Stimulated activated CD4-positive, alpha-beta T cell treated with anti-CD3 and anti-CD28 coated beads, TNF-alpha, amount 100 ng/mL, for 24 hours (primary cell): ENCODE results near the gene SMDT1.
"Not testable (repeated sequence)": the region's sequence is repeated elsewhere in the genome, so short reads cannot be mapped to it uniquely, and the experiment has no call there.

Experiments used
- DNase-seq, 3 experiments: peaks; one replicate each; pipeline ENCODE4 v3.0.0-alpha.2; 2020; ENCODE audit warnings: low read depth in 3 of 3

Gene SMDT1

DNA sequence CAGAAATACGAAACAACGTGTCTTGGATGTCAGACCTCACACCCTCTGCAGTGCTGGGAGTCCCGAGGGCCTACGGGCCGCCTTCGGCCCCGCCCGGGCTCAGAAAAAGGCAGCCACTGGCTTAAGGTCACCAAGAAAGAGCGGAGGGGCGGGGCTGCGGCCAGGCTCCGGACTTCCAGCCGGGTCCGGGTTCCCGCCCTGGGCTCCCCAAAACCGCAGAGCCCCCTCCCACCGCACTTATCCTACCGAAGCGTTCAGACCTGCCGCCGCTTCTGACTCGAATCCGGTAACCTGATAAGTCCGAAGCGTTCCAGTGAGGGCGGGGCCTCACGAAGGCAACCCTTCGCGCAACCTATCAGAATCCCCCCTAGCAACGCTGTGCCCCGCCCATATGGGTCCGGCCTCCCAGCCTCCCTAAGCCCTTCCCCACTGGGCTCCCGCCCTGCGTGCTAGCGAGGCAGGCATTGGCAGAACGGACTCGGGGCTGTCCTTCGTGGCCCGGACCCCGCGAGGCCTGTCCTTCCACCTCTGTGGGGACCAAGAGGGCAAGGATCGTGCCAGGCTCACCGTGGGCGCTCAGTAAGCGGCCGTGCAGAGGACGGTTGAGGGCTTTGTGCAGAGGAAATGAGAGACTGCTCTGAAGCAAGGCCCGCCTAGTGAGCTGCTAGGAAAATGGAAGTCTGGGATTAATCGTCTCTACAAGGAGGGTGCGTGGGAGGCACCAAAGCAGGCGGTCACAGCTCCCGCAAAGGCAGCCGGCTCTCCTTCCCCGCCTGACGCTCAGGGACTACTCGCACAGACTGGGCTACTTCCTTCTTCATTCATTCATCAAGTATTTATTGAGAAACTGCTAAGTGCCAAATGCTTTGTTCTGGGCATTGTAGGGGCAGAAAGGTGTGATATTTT, 8.7 kb upstream of the SMDT1 start, which contains the start of gene NAGA:
TSS of gene NAGA (minus strand) at position 296 of the 906 bp plus-strand sequence. CDS start 515 bp downstream, outside the sequence.
- peak; percentile 84 to 95 (median 85) for DNase-seq

DNA sequence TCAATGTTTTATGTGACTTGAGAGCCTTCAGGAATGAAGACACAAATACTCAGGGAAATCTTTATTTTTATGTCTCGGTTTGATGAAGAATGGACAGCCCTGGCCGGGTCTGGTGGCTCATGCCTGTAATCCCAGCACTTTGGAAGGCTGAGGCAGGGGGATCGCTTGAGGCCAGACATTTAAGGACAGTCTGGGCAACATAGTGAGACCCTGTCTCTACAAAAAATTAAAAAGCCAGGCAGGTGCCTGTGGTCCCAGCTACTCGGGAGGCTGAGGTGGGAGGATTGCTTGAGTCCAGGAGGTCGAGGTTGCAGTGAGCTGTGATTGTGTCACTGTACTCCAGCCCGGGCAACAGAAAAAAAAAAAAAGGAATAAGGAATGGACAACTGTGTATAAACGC, 8.0 kb upstream of the SMDT1 start:
- DNase-seq: not testable (repeated sequence)

DNA sequence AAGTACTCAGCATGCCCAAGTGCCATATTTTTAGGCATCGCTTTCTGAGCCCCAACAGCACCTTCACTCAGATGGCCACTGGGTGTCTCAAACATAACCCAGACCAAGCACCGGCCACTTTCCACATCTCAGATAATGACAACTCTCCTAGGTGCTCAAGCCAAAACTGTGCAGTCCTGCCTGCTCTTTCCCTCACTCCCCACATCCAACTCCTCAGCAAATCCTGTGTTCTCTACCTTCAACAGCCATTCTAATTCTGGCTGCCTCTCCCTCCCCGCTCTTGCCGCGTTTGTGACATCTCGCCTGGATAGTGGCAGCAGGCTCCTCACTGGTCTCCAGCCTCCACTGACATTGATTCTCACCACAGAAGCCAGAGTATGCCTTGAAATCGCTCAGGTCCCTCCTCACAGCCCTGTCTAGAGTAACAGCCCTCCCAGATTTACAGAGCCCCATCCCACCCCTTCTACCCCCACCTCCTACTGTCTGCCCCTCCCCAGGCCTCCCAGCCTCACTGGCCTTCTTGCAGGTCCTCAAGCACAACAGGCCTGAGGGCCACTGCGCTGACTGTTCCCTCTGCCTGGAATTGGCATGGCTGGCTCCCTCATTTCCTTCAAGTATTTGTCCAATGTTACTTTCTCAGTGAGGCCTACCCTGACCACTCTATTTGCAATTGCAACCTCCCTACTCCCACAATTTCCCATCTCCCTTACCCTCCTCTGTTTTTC, 6.7 kb upstream of the SMDT1 start:
- no peak for DNase-seq

DNA sequence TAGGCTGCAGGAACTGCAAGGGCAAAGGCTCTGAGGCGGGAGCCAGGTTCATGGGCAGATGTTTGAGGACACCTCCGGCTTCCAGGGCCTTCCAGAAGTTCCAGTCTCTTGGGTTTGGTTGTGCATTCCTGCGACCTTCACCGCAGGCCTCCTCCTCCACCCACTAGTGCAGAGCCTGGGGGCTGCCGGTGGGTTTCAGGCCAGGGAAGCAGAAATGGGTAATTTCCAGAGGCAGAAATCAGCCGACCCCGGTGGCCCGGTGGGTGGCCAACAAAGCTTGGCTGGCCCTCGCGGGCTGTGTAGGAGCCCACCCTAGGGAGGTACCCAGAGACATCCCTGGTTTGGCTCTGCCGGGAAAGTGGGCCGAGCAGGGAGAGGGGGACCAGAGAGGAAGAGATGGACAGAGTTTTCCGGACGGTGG, 5.9 kb upstream of the SMDT1 start:
- no peak for DNase-seq

DNA sequence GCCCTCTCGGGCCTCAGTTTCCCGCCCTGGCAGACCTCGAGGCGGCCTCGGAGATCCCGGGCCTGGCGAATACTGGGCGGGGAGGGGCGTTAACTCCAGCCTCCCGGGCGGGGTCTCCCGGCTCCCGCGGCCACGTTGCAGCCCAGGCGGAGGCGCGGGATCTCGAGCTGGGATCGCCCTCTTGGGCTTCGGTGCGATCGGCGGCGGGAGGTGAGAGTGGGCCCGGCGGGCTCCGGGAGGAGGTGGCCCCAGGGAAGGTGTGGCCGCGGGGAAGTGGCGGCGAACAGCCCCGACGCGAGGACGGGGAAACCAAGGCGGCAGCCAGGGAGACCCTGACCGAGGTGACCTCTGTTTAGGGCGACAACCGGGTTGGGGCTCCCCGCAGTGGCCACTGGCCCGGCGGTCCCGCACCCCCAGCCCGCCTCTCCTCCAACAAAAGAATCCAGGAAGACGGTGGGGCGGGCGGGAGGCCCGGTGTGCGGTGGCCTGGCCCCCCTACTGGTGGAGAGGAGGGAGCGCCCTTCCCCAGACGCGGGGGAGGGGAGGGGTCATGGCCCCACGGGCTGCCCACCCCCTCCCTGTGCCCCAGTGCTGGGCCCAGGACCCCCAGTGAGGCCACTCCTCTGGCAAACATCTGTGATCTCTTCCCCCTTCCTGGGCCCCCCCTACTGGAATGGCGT, 5.2 kb upstream of the SMDT1 start, which contains the start of gene PHETA2:
TSS of gene PHETA2 (plus strand) at position 117 of the 680 bp plus-strand sequence. CDS start 3,046 bp downstream, outside the sequence.
- DNase-seq: peak in 2 of 3 experiments; percentile 18 to 40

DNA sequence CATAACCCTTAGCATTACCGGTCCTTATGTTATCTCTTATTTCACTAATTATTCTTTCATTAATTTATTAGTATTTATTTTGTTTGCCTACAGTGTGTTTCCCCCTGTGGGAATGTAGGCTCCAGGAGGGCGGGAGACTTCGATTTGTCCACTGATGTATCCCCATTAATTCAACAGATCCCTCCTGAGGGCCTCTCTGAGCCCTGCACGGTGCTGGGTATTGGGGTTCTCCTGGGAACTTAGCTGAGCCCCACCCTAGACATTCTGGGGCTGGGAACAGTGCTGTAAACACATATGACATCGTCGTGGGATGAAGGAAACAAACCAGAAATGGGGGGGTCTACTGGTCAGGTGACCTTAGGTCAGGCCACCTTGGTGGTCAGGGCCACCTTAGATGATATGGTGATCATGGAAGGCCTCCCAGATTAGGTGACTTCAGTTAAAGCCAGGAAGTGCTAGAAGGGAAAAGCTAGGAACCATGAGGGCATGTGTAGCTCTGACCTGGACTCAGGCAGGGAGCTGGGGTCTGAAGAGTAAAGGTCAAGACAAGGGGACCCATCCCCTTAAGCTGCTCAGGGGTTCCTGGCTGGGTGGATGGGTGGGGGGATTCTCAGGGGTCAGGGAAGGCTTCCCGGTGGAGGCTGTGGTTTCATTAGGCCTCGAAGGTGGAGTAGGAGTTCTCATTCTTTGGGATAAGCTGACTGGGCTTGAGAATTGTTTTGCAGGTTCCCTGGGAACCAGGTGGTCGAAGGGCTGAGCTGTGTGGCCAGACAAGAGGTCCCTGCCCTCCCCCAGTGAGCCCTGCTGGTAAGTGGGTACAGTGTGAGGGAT, 4.4 kb upstream of the SMDT1 start:
- no peak for DNase-seq

DNA sequence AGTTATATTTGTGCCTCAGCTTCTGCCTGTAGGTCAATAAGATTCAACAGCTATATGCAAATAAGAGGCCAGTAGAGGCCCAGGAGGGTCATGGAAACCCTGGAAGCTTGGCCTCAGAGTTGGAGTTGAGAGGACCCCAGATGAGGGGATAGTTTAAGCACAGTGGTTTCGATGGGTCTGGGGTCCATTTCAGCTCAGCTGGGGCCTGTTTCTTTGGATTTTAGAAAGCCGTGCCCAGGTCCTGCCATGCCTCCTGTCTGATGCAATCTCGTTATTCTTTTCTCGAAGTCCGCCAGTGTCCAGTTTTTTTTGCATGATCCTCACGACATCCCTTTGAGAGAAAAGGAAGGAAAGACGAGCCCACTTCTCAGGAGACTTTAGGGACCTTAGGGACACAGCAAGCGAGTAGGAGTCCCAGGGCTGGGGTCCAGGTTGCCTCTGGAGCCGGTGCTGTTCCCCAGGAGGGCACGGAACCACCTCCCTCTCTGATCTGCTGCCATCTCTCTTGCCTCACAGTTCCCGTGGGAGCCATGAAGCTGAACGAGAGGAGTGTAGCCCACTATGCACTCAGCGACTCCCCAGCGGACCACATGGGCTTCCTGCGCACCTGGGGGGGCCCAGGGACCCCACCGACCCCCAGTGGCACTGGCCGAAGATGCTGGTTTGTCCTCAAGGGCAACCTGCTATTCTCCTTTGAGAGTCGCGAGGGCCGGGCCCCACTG, 2.6 kb upstream of the SMDT1 start:
- DNase-seq: no peak

DNA sequence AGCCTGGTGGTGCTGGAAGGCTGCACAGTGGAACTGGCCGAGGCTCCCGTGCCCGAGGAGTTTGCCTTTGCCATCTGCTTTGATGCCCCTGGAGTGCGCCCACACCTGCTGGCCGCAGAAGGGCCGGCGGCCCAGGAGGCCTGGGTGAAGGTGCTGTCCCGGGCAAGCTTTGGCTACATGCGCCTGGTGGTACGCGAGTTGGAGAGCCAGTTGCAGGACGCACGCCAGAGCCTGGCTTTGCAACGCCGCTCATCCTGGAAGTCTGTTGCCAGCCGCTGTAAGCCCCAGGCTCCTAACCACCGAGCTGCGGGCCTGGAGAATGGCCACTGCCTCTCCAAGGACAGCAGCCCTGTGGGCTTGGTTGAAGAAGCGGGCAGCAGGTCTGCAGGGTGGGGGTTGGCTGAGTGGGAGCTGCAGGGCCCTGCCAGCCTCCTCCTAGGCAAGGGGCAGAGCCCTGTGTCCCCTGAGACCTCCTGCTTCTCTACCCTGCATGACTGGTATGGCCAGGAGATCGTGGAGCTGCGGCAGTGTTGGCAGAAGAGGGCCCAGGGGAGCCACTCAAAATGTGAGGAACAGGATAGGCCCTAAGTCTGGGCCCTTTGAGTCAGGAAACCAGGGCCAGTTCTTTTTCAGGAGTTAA, 1.9 kb upstream of the SMDT1 start:
- no peak for DNase-seq

DNA sequence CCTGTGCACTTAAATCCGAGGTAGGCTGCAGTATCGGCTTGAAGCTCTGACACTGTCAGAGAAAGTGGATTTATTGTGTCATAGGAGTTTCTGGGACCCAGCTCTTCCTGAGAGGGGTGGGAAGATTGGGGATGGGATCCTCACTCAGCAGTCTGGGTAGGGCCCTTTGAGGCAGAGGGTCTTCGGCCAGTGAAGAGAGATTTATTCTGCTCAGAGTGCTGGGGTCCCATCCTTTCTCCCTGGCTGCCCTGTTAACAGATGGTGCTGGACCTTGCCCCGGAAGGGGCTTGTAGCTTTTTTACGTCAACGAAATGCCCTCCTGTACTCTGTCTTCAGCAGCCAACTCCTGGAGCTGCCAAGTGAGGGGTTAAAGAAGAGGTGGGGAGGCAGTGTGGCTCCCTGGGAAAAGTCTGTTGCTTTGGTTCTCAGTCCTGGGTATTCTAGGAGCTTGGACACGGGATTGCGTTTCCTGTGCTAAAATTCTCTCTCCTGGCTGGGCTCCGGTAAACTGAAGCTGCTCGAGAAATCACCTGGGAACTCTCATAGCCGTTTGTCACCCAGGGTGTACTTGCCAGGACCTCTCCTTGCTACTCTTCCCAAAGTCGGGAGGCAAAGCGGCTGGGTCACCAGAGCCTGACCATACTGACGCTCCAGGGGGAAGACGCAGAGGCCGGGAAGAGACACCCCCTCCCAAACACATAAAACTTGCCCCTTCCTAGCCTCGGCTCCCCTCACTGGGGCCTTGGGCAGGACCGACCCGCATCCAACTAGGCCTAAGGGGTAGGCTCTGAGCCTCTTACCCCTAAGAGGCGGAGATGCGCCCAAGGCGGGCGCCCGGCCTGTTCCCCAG, 806 bp upstream of the SMDT1 start:
- peak in 1 of 3 experiments; percentile 22 for DNase-seq

DNA sequence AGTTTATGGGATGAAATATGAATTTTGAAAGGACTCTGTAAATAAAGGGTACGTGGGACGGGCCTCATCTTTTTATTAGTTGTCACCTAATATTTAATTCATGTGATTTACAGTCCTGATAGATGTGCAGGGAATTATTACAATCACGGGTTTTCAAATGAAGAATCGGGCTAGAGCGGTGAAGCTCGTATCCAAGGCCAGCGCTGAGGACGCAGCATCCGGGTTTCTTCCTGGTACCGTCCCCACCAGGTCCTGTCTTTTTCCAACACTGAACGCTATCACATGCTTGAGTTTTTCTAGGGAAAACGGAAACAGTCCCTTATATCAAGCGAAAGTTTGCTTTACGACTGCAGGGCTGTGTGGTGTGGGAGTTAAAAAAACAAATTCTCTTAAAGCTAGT, 787 bp downstream of the SMDT1 start:
- no peak for DNase-seq

DNA sequence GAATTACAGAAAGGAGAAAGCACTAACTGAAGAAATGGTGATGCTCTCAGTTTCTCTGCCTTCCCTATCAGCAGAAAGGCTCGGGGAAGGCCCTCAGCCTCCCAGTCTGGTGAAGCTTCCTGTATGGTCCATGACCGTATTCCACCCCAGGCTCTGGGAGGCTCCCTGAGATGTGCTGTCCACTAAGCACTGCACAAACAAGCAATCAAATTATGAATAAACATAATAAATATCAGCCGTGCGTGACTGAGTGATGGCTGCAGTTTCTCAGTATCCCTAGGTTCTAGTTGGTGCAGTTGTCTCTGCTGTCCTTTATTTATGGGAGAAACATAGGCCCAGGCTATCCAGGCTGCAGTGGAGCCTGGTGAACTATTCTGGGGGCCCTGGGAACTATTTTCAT, 3.6 kb downstream of the SMDT1 start:
- no peak for DNase-seq

DNA sequence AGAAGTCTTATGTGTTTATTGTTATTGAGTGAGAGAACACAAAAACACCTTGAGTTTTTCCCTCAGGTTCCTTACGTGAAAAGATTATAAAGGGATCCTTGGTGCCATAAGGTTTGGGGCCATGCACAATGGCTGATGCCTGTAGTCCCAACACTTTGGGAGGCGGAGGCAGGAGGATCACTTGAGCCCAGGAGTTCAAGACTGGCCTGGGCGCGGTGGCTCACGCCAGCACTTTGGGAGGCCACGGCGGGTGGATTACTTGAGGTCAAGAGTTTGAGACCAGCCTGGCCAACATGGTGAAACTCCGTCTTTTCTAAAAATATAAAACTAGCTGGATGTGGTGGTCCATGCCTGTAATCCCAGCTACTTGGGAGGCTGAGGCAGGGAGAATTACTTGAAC, 5.4 kb downstream of the SMDT1 start:
- DNase-seq: no peak

DNA sequence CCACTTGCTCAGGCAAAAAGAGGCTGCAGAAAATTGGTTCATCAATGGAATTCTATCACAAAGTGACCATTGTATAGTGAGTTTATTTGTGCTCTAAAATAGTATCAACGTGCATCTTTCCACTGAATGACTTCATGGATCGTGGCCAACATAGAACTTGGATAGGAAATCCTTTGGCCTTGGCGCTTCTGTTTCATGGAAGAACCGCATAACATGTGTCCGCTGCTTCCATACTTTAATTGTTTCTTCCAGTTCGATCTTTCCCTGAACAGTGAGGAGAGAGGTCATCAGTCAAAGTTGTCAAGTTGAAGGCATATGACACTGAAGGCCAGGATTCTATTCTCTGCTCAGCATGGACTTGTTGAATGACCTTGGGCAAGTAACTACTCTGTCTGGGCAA, 6.6 kb downstream of the SMDT1 start:
- DNase-seq: no peak

DNA sequence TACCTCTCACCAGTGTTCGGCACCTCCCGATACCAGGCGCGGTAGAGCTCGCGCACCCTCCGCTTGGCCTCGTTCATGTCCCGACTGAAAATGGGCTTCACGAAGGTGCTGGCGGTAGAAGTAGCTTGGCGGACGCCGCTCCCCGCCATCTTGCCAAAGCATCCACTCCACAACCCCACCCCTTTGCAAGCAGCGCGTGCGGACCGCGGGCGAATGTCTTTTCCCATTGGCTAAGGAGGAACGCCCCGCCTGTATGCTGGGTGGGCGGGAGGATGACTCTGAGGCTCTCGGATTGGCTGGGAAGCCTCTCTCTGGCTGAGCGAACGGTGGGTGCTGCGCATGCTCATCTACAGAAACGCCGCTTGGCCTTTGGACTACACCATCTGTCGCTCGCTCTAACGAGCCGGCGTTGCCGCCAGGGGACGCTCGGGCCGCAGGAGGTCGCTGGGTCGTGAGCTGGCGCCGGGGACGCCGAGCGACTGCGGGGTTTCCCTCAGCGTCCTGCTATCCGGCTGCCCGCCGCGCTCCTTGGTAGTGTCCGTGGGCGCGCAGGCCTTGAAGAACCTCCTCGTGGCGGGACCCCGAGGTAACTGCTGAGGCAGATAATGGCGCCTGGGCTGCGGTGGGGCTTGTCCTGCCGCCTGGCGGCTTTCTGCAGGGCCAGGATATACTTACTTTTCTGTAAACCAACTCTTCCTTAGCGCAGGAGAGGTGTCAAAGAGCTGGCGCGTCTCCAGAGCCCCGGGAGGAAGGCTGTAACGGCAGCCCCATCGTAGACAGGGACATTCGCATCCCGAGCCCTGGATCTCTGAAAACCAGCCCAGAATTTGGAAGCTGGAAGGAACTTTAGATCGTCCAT, 11.3 kb downstream of the SMDT1 start, which contains the start of gene NDUFA6:
TSS of gene NDUFA6 (minus strand) at position 177 of the 859 bp plus-strand sequence. CDS start at position 149, 28 bp downstream.
- DNase-seq: peak; percentile 96 to 98 (median 98)

DNA sequence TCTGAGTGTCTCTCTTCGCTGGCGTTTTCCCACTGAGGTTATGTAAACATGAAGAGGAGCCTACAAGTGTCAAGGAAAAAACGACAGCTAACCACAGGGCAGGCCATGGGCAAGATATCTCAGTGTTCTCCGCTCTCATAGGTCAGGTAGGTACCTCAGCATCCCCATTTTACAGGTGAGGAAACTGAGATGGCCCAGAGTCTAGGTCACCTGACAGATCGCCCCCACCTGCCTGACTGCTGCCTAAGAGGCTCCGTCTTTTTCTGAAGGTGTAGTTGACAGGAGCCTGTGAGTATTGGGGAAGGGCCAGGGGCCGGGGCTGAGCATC, 11.9 kb downstream of the SMDT1 start:
- DNase-seq: no peak

DNA sequence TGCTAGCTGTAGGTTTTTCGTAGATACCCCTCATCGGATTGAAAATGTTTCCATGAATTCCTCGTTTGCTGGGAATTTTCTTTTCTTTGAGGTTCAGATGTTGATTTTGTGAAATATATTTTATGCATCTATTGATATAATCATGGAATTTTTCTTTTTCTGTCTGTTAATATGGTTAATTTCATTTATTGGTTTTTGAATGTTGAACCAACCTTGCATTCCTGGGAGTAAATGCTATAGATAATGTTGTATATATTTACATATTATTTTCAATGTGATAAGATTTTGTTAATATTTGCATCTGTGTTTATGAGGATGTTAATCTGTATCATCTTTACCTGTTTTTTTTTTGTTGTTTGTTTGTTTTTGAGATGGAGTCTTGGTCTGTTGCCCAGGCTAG, 21.7 kb downstream of the SMDT1 start:
- no peak for DNase-seq

DNA sequence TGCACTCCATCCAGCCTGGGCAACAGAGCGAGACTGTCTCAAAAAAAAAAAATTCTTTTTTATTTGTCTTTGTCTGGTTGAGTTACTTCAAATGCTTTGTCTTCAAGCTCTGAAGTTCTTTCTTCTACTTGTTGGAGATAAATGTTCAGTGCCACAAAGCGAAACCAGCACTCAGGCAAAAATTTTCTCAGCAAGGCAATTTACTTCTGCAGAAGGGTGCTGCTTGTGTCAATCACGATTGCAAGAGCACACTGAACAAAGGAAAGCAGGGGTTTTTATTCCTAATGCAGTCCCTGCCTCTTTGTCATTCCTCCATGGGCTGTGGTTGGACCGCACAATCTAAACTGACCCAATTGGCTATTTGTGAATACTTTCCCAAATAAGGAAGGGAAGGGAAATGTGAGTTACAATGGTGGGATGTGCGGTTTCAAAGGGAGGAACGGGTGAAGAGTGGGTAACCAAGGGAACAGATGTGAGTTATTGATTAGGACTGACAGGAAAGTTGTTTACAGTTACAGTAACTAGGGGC, 24.9 kb downstream of the SMDT1 start:
- not testable (repeated sequence) for DNase-seq

DNA sequence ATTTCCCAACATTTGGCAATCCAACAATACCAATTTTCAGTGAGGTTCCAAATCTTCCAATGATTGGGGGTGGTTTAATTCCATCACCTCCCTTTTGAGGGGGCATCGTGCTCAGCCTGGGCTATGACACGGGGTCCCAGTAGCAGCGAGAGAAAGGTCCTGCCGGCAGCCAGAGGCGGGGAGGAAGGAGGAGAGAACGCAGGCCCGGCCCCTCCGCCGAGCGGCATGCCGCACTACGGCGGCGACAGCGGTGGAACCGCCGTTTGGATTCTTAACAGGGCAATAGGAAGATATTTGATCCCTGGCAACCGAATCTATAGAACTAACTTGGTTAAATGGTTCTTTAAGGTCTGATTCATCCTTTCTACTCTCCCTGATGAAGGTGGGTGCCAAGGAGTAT, 29.3 kb downstream of the SMDT1 start:
- no peak for DNase-seq
